ENCODE measurements around the gene SMIM38. TPM values are rescaled to one million over a fixed set of nuclear protein-coding genes. Genes with fewer than 3 reads are reported as not detected.

Gene SMIM38
- total RNA-seq, 1 experiment from 2014 or later: 0.54 TPM

- no peak overlapping the region for H3K27ac ChIP-seq (ENCODE audit: low read depth, low read length)
- H3K9me3 ChIP-seq (ENCODE audit: control insufficient read depth in 1 of 2, insufficient read depth in 1 of 2, low read depth in 1 of 2, low read length in 2 of 2): no peaks in the 10 kb centered on the region; a peak in 1 of 4 replicates
- no peaks in the 10 kb centered on the region for H3K36me3 ChIP-seq (ENCODE audit: control insufficient read depth in 1 of 2, insufficient read depth in 2 of 2, low read length in 2 of 2)
- no peaks in the 10 kb centered on the region for H3K9me2 ChIP-seq (ENCODE audit: insufficient read depth)
- ChIA-PET POLR2A (interaction anchor here (1.4 kb wide), 1 partner anchor 174 kb away, joined by 3 read pairs; the partner anchor contains the start of gene MYEOV), CTCF (interaction anchor here (0.8 to 1.9 kb wide), 3 partner anchors 12 to 550 kb away, joined by 3 to 11 read pairs (median 3); no protein-coding TSS in a partner anchor), RAD21 (ENCODE audit: low non-redundant PET in 1 of 2, low total read pairs in 2 of 2, uncharacterized antibody in 2 of 2, unreplicated experiment in 2 of 2) (no interaction called here)
- intact Hi-C loops (cut with micrococcal nuclease): no loop called here
- no peak for TF ChIP-seq CBX3 (IDR thresholded peaks at IDR 0.05; ENCODE audit: low read depth)
- no peak for TF ChIP-seq ELF1 (IDR thresholded peaks at IDR 0.05; ENCODE audit: borderline replicate concordance, low read depth)
- TF ChIP-seq CTCF (IDR thresholded peaks at IDR 0.05 in 2 of 3, conservative IDR thresholded peaks at IDR 0.05 in 1 of 3; ENCODE audit: borderline replicate concordance in 1 of 3, insufficient read depth in 1 of 3, low read depth in 2 of 3, low read length in 2 of 3): no peak
- TF ChIP-seq FOSL1 (IDR thresholded peaks at IDR 0.05; ENCODE audit: low read depth): no peak
- TF ChIP-seq CEBPB (IDR thresholded peaks at IDR 0.05; ENCODE audit: low read depth): no peak
- TF ChIP-seq ATF3 (IDR thresholded peaks at IDR 0.05): no peak
- TF ChIP-seq POLR2A (IDR thresholded peaks at IDR 0.05; ENCODE audit: borderline replicate concordance, extremely low read depth, insufficient read depth, insufficient read length): no peak
- no peak for TF ChIP-seq MAX (IDR thresholded peaks at IDR 0.05)
- TF ChIP-seq SIN3A (IDR thresholded peaks at IDR 0.05; ENCODE audit: low read depth): no peak
- no peak for TF ChIP-seq REST (IDR thresholded peaks at IDR 0.05; ENCODE audit: low read depth)
- TF ChIP-seq ZNF274 (IDR thresholded peaks at IDR 0.05; ENCODE audit: low read depth, low read length): no peak
- no peak for TF ChIP-seq EZH2 (IDR thresholded peaks at IDR 0.05)
- no peak for TF ChIP-seq EGR1 (IDR thresholded peaks at IDR 0.05; ENCODE audit: low read depth)
- TF ChIP-seq JUND (IDR thresholded peaks at IDR 0.05): no peak
- no peak for TF ChIP-seq TCF7L2 (IDR thresholded peaks at IDR 0.05; ENCODE audit: borderline replicate concordance, extremely low read depth, insufficient read depth, insufficient read length)
- no peak for TF ChIP-seq POLR2AphosphoS5 (IDR thresholded peaks at IDR 0.05; ENCODE audit: low read depth, low read length)
- TF ChIP-seq YY1 (IDR thresholded peaks at IDR 0.05; ENCODE audit: extremely low read depth, insufficient replicate concordance, low read depth, low read length): no peak
- TF ChIP-seq SP1 (IDR thresholded peaks at IDR 0.05; ENCODE audit: low read depth): no peak
- no peak for TF ChIP-seq RAD21 (IDR thresholded peaks at IDR 0.05; ENCODE audit: low read depth)
- H3K27me3 ChIP-seq (ENCODE audit: insufficient read depth, low read length): no peaks in the 10 kb centered on the region
- DNase-seq (ENCODE audit: low read depth, low spot score): no peak
- H3K4me2 ChIP-seq (ENCODE audit: low read length): peak overlapping the region; percentile 39
- H2AFZ ChIP-seq (ENCODE audit: low read depth, low read length, poor library complexity, severe bottlenecking): no peak overlapping the region
- ATAC-seq: no peak
- no TSS peak for BruUV-seq (replicated peaks)
- H3K9ac ChIP-seq (ENCODE audit: low read length): no peak overlapping the region
- H3K79me2 ChIP-seq (ENCODE audit: insufficient read depth, low read length): no peaks in the 10 kb centered on the region
- no peak overlapping the region for H3K4me3 ChIP-seq (replicated peaks in 1 of 2; ENCODE audit: low read depth in 1 of 2, low read length in 2 of 2)
- peaks cover 42 to 66% of the 10 kb centered on the region in 2 experiments for H3K4me1 ChIP-seq (ENCODE audit: control insufficient read depth in 1 of 2, insufficient read depth in 2 of 2, low read length in 2 of 2)
- no peaks in the 10 kb centered on the region for H4K20me1 ChIP-seq (ENCODE audit: insufficient read depth)
Observed at GRCh38 chr11:69119190-69119589, 36.5 kb upstream of the SMIM38 start.
